ENCODE results near the gene FLNA.
"Not testable (repeated sequence)": the region's sequence is repeated elsewhere in the genome, so short reads cannot be mapped to it uniquely, and the experiment has no call there.

Gene FLNA

GRCh38 chrX:154374313-154375155 is at the start of gene FLNA:
TSS of gene FLNA (minus strand) at chrX:154374634. CDS start at chrX:154371245, 3,389 bp downstream.
- DNase-seq (ENCODE audit: low read depth in 2 of 2) = peak in 1 of 2 donors; percentile 37

GRCh38 chrX:154420402-154420756 is 45.9 kb upstream of the FLNA start:
- no peak for DNase-seq (ENCODE audit: low read depth in 2 of 2)

GRCh38 chrX:154419688-154420401 is 45.4 kb upstream of the FLNA start:
- no peak for DNase-seq (ENCODE audit: low read depth in 2 of 2)

- DNase-seq (ENCODE audit: low read depth in 2 of 2) = no peak
Measured at GRCh38 chrX:154419189-154419588, 44.8 kb upstream of the FLNA start.

- no peak for DNase-seq (ENCODE audit: low read depth in 2 of 2)
Measured at GRCh38 chrX:154417157-154417556, 42.7 kb upstream of the FLNA start.

- DNase-seq (ENCODE audit: low read depth in 2 of 2) = no peak
Measured at GRCh38 chrX:154413142-154413541, 38.7 kb upstream of the FLNA start.

GRCh38 chrX:154412468-154412867 is 38.0 kb upstream of the FLNA start:
- no peak for DNase-seq (ENCODE audit: low read depth in 2 of 2)

GRCh38 chrX:154411981-154412340 is 37.5 kb upstream of the FLNA start:
- peak in 1 of 2 donors; percentile 51 for DNase-seq (ENCODE audit: low read depth in 2 of 2)

GRCh38 chrX:154409222-154409871 is 34.9 kb upstream of the FLNA start, which contains the start of gene DNASE1L1:
TSS of gene DNASE1L1 (minus strand) at chrX:154409254. CDS start at chrX:154405568, 3,686 bp downstream.
- no peak for DNase-seq (ENCODE audit: low read depth in 2 of 2)

- DNase-seq (ENCODE audit: low read depth in 2 of 2) = no peak
Measured at GRCh38 chrX:154408659-154409221, 34.3 kb upstream of the FLNA start.

- no peak for DNase-seq (ENCODE audit: low read depth in 2 of 2)
Measured at GRCh38 chrX:154404625-154405192, 30.3 kb upstream of the FLNA start.

- DNase-seq (ENCODE audit: low read depth in 2 of 2) = no peak
Measured at GRCh38 chrX:154403858-154404257, 29.4 kb upstream of the FLNA start.

- DNase-seq (ENCODE audit: low read depth in 2 of 2) = no peak
Measured at GRCh38 chrX:154403192-154403591, 28.8 kb upstream of the FLNA start.

- no peak for DNase-seq (ENCODE audit: low read depth in 2 of 2)
Measured at GRCh38 chrX:154402622-154403127, 28.2 kb upstream of the FLNA start.

- no peak for DNase-seq (ENCODE audit: low read depth in 2 of 2)
Measured at GRCh38 chrX:154401918-154402621, 27.6 kb upstream of the FLNA start.

GRCh38 chrX:154401045-154401799 is 26.8 kb upstream of the FLNA start:
- no peak for DNase-seq (ENCODE audit: low read depth in 2 of 2)

GRCh38 chrX:154400369-154400817 is 26.0 kb upstream of the FLNA start:
- not testable (repeated sequence) for DNase-seq (ENCODE audit: low read depth in 2 of 2)

GRCh38 chrX:154399527-154400368 is 25.3 kb upstream of the FLNA start:
- no peak for DNase-seq (ENCODE audit: low read depth in 2 of 2)
